K562 (cell line): ENCODE data around the gene OTX2. TPM values are rescaled to one million over a fixed set of nuclear protein-coding genes. Genes with fewer than 3 reads are reported as not detected.

Experiments
- ATAC-seq: fragments of 200-7000 bp; cut with Tn5 transposase; 3 replicates; pipeline ENCODE4 v1.9.1; 2020; ENCODE audit warnings: moderate library complexity
- BruUV-seq: library from RNA; stranded (reverse); fragments of 400-500 nt; replicated peaks from 2 replicates; lab custom pipeline; 2021; lab: Mats Ljungman, UMichigan
- CTCF ChIA-PET: fragments of 300-600 bp; formaldehyde crosslinking; extraction: SDS; loops from one replicate; lab custom pipeline; 2021; ENCODE audit warnings: low intra/inter-chr PET ratio; lab: Yijun Ruan, JAX
- POLR2A ChIA-PET: fragments of 300-600, 350-650 bp; sonication (Branson Sonifier 250); formaldehyde crosslinking; extraction: SDS; loops from one replicate; lab custom pipeline; 2021; ENCODE audit warnings: antibody characterized with exemption, inconsistent platforms; lab: Yijun Ruan, JAX
- DNase-seq, 4 experiments: peaks; one replicate each; pipeline versions ENCODE4 v3.0.0 to v3.0.0-alpha.2; 2011 to 2018; ENCODE audit warnings: low spot score in 3 of 4, mixed read lengths in 3 of 4; ENCODE audit errors: extremely low read depth in 1 of 4
- FAIRE-seq: peaks from 2 replicates; lab custom pipeline; 2011; peaks lifted over from hg19 to GRCh38; lab: Jason Lieb, UNC
- H2AFZ ChIP-seq: 2 replicates; pipeline ENCODE4 v1.6.0; 2011; ENCODE audit warnings: low read depth, low read length, control low read depth, inconsistent platforms
- H3K27ac ChIP-seq: fragments of 200-600 bp; 3 replicates; pipeline ENCODE4 v1.8.0; 2011; ENCODE audit warnings: low read depth, mild to moderate bottlenecking, control low read depth, inconsistent platforms, low read length, moderate library complexity, mixed read lengths; ENCODE audit errors: extremely low read depth
- H3K27me3 ChIP-seq, 2 experiments: fragments of 300-600 bp in 1 of 2; 2 replicates in 1 of 2; 3 replicates in 1 of 2; pipeline versions ENCODE4 v1.6.0 to v1.8.0; 2011; ENCODE audit warnings: inconsistent platforms in 2 of 2, low read length in 2 of 2, mild to moderate bottlenecking in 1 of 2, mixed read lengths in 1 of 2, moderate library complexity in 1 of 2; ENCODE audit not compliant: control insufficient read depth in 2 of 2, insufficient read depth in 2 of 2
- H3K36me3 ChIP-seq: fragments of 300-600 bp; 3 replicates; pipeline ENCODE4 v1.8.0; 2011; ENCODE audit warnings: mild to moderate bottlenecking, low read length, inconsistent platforms; ENCODE audit not compliant: control insufficient read depth, insufficient read depth
- H3K4me1 ChIP-seq, 2 experiments: fragments of 200-600 bp in 1 of 2; replicated peaks in 1 of 2; 2 replicates in 1 of 2; 3 replicates in 1 of 2; pipeline versions ENCODE4 v1.5.1 to v1.8.0; 2011; ENCODE audit warnings: inconsistent platforms in 2 of 2, low read length in 2 of 2, mild to moderate bottlenecking in 1 of 2, mixed read lengths in 1 of 2, moderate library complexity in 1 of 2; ENCODE audit not compliant: control insufficient read depth in 2 of 2, insufficient read depth in 2 of 2
- H3K4me2 ChIP-seq: 2 replicates; pipeline ENCODE4 v1.6.1; 2011; ENCODE audit warnings: low read length, control low read depth, inconsistent platforms, mixed read lengths; ENCODE audit not compliant: insufficient read depth
- H3K4me3 ChIP-seq: fragments of 200-600 bp; sonication (generic), shearing (Covaris generic); 2 replicates; pipeline ENCODE4 v1.5.1; 2016; ENCODE audit warnings: control low read depth, inconsistent platforms
- H3K79me2 ChIP-seq: fragments of 200-600 bp; 3 replicates; pipeline ENCODE4 v1.8.0; 2011; ENCODE audit warnings: low read length, inconsistent platforms; ENCODE audit not compliant: control insufficient read depth, insufficient read depth
- H3K9ac ChIP-seq, 2 experiments: 2 replicates each; pipeline versions ENCODE4 v1.6.0 to v1.6.1; 2011; ENCODE audit warnings: low read depth in 2 of 2, low read length in 2 of 2, control low read depth in 1 of 2, inconsistent platforms in 1 of 2, mild to moderate bottlenecking in 1 of 2, mixed read lengths in 1 of 2; ENCODE audit not compliant: insufficient read depth in 1 of 2
- H3K9me1 ChIP-seq: one replicate; pipeline ENCODE4 v1.6.0; 2011; ENCODE audit warnings: inconsistent platforms, mild to moderate bottlenecking, low read length, moderate library complexity; ENCODE audit not compliant: control insufficient read depth, insufficient read depth
- H3K9me3 ChIP-seq: replicated peaks from 2 replicates; pipeline ENCODE4 v1.5.1; 2011; ENCODE audit warnings: low read depth, low read length, inconsistent platforms; ENCODE audit not compliant: control insufficient read depth, insufficient read depth
- H4K20me1 ChIP-seq: replicated peaks from 2 replicates; pipeline ENCODE4 v1.6.1; 2011; ENCODE audit warnings: low read length, inconsistent platforms, mixed read lengths; ENCODE audit not compliant: control insufficient read depth, insufficient read depth
- GABPA ChIP-seq: fragments of 200-800 bp; sonication (Bioruptor generic); conservative IDR thresholded peaks from 2 replicates; pipeline ENCODE4 v1.6.1; 2016; ENCODE audit warnings: low read depth, missing genetic modification characterization, missing compliant biosample characterization
- HEY1 ChIP-seq: fragments of 250-450 bp; sonication (Bioruptor Pico); IDR thresholded peaks from 2 replicates; pipeline ENCODE4 v1.5.0; 2020; ENCODE audit warnings: mild to moderate bottlenecking, moderate library complexity, borderline replicate concordance
- KDM5B ChIP-seq: fragments of 200-600 bp; sonication (generic); IDR thresholded peaks from 2 replicates; pipeline ENCODE4 v1.6.1; 2012; ENCODE audit warnings: low read depth, mild to moderate bottlenecking, moderate library complexity, low read length, control low read depth, inconsistent platforms; ENCODE audit not compliant: insufficient replicate concordance
- MAFG ChIP-seq: fragments of 450-650 bp; conservative IDR thresholded peaks from 2 replicates; pipeline ENCODE4 v1.6.1; 2016; ENCODE audit warnings: missing genetic modification characterization, missing compliant biosample characterization
- NCOA6 ChIP-seq: fragments of 450-650 bp; IDR thresholded peaks from 2 replicates; pipeline ENCODE4 v1.6.1; 2017; ENCODE audit warnings: mild to moderate bottlenecking
- SRSF7 ChIP-seq: fragments of 200-400 bp; formaldehyde crosslinking; optimal IDR thresholded peaks from 2 replicates; pipeline ENCODE3; 2017; ENCODE audit warnings: mild to moderate bottlenecking, low read depth, low read length
- ZNF253 ChIP-seq: fragments of 250-450 bp; sonication (Bioruptor Pico); conservative IDR thresholded peaks from 2 replicates; pipeline ENCODE4 v1.6.1; 2021; ENCODE audit warnings: mild to moderate bottlenecking
- ZNF445 ChIP-seq: fragments of 250-450 bp; sonication (Bioruptor Pico); IDR thresholded peaks from 2 replicates; pipeline ENCODE4 v1.4.0; 2020; ENCODE audit warnings: low read depth, mild to moderate bottlenecking, moderate library complexity
- ZNF592 ChIP-seq: fragments of 450-650 bp; IDR thresholded peaks from 2 replicates; pipeline ENCODE4 v1.6.1; 2017; ENCODE audit warnings: antibody characterized with exemption, mild to moderate bottlenecking
- WGBS: fragments of 100-300 bp; shearing (Covaris generic); methylation state at CpG from one replicate; pipeline ENCODE4 v1.1.6; 2016; ENCODE audit warnings: low coverage, mixed read lengths; ENCODE audit not compliant: insufficient coverage; ENCODE audit errors: missing lambda C conversion rate; 5-methylcytosine and 5-hydroxymethylcytosine counted together
- in situ Hi-C: fragments of 300-500 bp; cut with MboI; formaldehyde crosslinking; loops from 4 replicates; pipeline ENCODE4 v1.15.0; 2018; ENCODE audit warnings: inconsistent platforms, mixed read lengths
- intact Hi-C: fragments of 100-400 bp; cut with micrococcal nuclease; formaldehyde crosslinking; loops from 2 replicates; pipeline ENCODE4 v1.14.2; 2022
- polyA plus RNA-seq, 8 experiments: library from polyadenylated mRNA; depleted of rRNA in 4 of 8; stranded (reverse) in 5 of 8; unstranded in 3 of 8; fragments of >200 nt; fragmentation: Nextera tagmentation in 2 of 8; fragmentation: Illumina TruSeq in 1 of 8; extraction: Ambion mirVana in 2 of 8; extraction: Trizol in 1 of 8; gene quantifications; 2 replicates each; pipeline versions ENCODE4 v1.2.1 to v1.2.3, GENCODE V29; 2011 to 2014; ENCODE audit warnings: inconsistent platforms in 1 of 8, missing spikeins in 1 of 8
- total RNA-seq, 7 experiments: library from RNA; depleted of rRNA in 6 of 7; stranded (reverse); fragments of >200 nt in 6 of 7; fragmentation: Illumina TruSeq in 2 of 7; extraction: Trizol in 2 of 7; gene quantifications; 2 replicates each; pipeline versions ENCODE4 v1.2.1 to v1.2.3, GENCODE V29; 2011 to 2021; ENCODE audit warnings: low replicate concordance in 1 of 7
- TF ChIP-seq, protein P1 (sequence below), 2 experiments: IDR thresholded peaks; 2 replicates each; pipeline ENCODE4 v1.6.1; 2012; ENCODE audit warnings: improper control_type of control experiment in 2 of 2, low read depth in 2 of 2, low read length in 2 of 2, borderline replicate concordance in 1 of 2
- TF ChIP-seq, protein P2 (sequence below): sonication (generic); formaldehyde crosslinking; IDR thresholded peaks from 2 replicates; pipeline ENCODE4 v1.8.1; 2023; ENCODE audit warnings: mild to moderate bottlenecking, missing genetic modification reagents

OTX2 gene
- total and polyA plus RNA-seq, 9 of the 15 experiments (the other 6 are each of a cell fraction or from before 2014, with no cell fraction given): not detected

GRCh38 chr14:56858422-56858821, 48.1 kb upstream of the OTX2 start:
- H3K79me2 ChIP-seq: no peaks in the 10 kb centered on the region
- CTCF ChIA-PET: no interaction called here
- no peaks in the 10 kb centered on the region for H3K9me1 ChIP-seq
- H3K9ac ChIP-seq: no peak overlapping the region
- POLR2A ChIA-PET: interaction anchor here (0.5 to 1.0 kb wide), 3 partner anchors 9 to 415 kb away, joined by 3 read pairs; no protein-coding TSS in a partner anchor
- H3K9me3 ChIP-seq: no peaks in the 10 kb centered on the region
- no peak overlapping the region for H2AFZ ChIP-seq
- no peaks in the 10 kb centered on the region for H4K20me1 ChIP-seq
- BruUV-seq: no TSS peak
- H3K27ac ChIP-seq: no peak overlapping the region
- H3K4me2 ChIP-seq: no peak overlapping the region; the same call in 1 of the 2 replicates
- H3K27me3 ChIP-seq: no peaks in the 10 kb centered on the region
- WGBS: 0% methylated on average over 8 of the region's 8 CpGs
- in situ Hi-C loops: no loop called here
- ATAC-seq: no peak
- FAIRE-seq: no peak
- intact Hi-C loops: no loop called here
- no peak overlapping the region for H3K4me3 ChIP-seq
- H3K36me3 ChIP-seq: no peaks in the 10 kb centered on the region
- H3K4me1 ChIP-seq: no peaks in the 10 kb centered on the region
- DNase-seq: peak in 1 of 4 experiments; percentile 2
- TF ChIP-seq ZNF592: no peak
- TF ChIP-seq, protein P1, sequence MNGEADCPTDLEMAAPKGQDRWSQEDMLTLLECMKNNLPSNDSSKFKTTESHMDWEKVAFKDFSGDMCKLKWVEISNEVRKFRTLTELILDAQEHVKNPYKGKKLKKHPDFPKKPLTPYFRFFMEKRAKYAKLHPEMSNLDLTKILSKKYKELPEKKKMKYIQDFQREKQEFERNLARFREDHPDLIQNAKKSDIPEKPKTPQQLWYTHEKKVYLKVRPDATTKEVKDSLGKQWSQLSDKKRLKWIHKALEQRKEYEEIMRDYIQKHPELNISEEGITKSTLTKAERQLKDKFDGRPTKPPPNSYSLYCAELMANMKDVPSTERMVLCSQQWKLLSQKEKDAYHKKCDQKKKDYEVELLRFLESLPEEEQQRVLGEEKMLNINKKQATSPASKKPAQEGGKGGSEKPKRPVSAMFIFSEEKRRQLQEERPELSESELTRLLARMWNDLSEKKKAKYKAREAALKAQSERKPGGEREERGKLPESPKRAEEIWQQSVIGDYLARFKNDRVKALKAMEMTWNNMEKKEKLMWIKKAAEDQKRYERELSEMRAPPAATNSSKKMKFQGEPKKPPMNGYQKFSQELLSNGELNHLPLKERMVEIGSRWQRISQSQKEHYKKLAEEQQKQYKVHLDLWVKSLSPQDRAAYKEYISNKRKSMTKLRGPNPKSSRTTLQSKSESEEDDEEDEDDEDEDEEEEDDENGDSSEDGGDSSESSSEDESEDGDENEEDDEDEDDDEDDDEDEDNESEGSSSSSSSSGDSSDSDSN (IDR thresholded peaks at IDR 0.05; ENCODE audit: borderline replicate concordance in 1 of 2, low read depth in 2 of 2, low read length in 2 of 2): no peak
- no peak for TF ChIP-seq HEY1 (CRISPR knock-in tag)
- no peak for TF ChIP-seq NCOA6
- no peak for TF ChIP-seq MAFG (tag)
- no peak for TF ChIP-seq KDM5B
- no peak for TF ChIP-seq ZNF445
- TF ChIP-seq SRSF7: no peak
- no peak for TF ChIP-seq GABPA
- TF ChIP-seq, protein P2, sequence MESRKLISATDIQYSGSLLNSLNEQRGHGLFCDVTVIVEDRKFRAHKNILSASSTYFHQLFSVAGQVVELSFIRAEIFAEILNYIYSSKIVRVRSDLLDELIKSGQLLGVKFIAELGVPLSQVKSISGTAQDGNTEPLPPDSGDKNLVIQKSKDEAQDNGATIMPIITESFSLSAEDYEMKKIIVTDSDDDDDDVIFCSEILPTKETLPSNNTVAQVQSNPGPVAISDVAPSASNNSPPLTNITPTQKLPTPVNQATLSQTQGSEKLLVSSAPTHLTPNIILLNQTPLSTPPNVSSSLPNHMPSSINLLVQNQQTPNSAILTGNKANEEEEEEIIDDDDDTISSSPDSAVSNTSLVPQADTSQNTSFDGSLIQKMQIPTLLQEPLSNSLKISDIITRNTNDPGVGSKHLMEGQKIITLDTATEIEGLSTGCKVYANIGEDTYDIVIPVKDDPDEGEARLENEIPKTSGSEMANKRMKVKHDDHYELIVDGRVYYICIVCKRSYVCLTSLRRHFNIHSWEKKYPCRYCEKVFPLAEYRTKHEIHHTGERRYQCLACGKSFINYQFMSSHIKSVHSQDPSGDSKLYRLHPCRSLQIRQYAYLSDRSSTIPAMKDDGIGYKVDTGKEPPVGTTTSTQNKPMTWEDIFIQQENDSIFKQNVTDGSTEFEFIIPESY (CRISPR knock-in tag): no peak
- TF ChIP-seq ZNF253 (CRISPR knock-in tag): no peak
